HG03378 (cell line): ENCODE results near the gene TCERG1.

ENCODE experiments used
- ATAC-seq: cut with Tn5 transposase; IDR thresholded peaks from one replicate; pipeline ENCODE4 v1.9.1; 2021; ENCODE audit warnings: mild to moderate bottlenecking, moderate library complexity; ENCODE audit not compliant: unreplicated experiment

TCERG1 gene

GRCh38 chr5:146446861-146447733 is at the start of gene TCERG1:
Gene TCERG1 (plus strand): TSS chr5:146447333. CDS start chr5:146447350, 17 bp downstream.
- peak; percentile 99 for ATAC-seq

- no peak for ATAC-seq
Observed at GRCh38 chr5:146398826-146399225, 48.3 kb upstream of the TCERG1 start.

- ATAC-seq: no peak
Observed at GRCh38 chr5:146399481-146399880, 47.7 kb upstream of the TCERG1 start.

GRCh38 chr5:146400201-146400600 is 46.9 kb upstream of the TCERG1 start:
- no peak for ATAC-seq

GRCh38 chr5:146401021-146401420 is 46.1 kb upstream of the TCERG1 start:
- no peak for ATAC-seq

- ATAC-seq: no peak
Observed at GRCh38 chr5:146402949-146403348, 44.2 kb upstream of the TCERG1 start.

GRCh38 chr5:146409054-146409671 is 38.0 kb upstream of the TCERG1 start:
- no peak for ATAC-seq

GRCh38 chr5:146410272-146410671 is 36.9 kb upstream of the TCERG1 start:
- no peak for ATAC-seq

GRCh38 chr5:146419696-146420095 is 27.4 kb upstream of the TCERG1 start:
- no peak for ATAC-seq

- ATAC-seq: no peak
Observed at GRCh38 chr5:146425023-146425422, 22.1 kb upstream of the TCERG1 start.

GRCh38 chr5:146426305-146426704 is 20.8 kb upstream of the TCERG1 start:
- no peak for ATAC-seq

- ATAC-seq: peak; percentile 72
Observed at GRCh38 chr5:146426853-146427618, 20.1 kb upstream of the TCERG1 start.

GRCh38 chr5:146427619-146427997 is 19.5 kb upstream of the TCERG1 start:
- no peak for ATAC-seq

- ATAC-seq: no peak
Observed at GRCh38 chr5:146428658-146429057, 18.5 kb upstream of the TCERG1 start.

- ATAC-seq: no peak
Observed at GRCh38 chr5:146440353-146440752, 6.8 kb upstream of the TCERG1 start.

GRCh38 chr5:146440870-146441495 is 6.2 kb upstream of the TCERG1 start:
- no peak for ATAC-seq

GRCh38 chr5:146441896-146442295 is 5.2 kb upstream of the TCERG1 start:
- ATAC-seq: no peak

- ATAC-seq: no peak
Observed at GRCh38 chr5:146447734-146448380, 724 bp downstream of the TCERG1 start.

- no peak for ATAC-seq
Observed at GRCh38 chr5:146448783-146449519, 1.8 kb downstream of the TCERG1 start.

GRCh38 chr5:146450002-146450401 is 2.9 kb downstream of the TCERG1 start:
- ATAC-seq: no peak
